ENCODE measurements around the gene DUOXA1.

- TF ChIP-seq ELK1 (IDR thresholded peaks at IDR 0.05; ENCODE audit: borderline replicate concordance, low read depth, low read length) (no peak), CTCF (conservative IDR thresholded peaks at IDR 0.05; ENCODE audit: low read depth, low read length) (no peak), POLR2A (IDR thresholded peaks at IDR 0.05; ENCODE audit: low read depth, low read length) (no peak), CHD1 (IDR thresholded peaks at IDR 0.05; ENCODE audit: low read depth, low read length) (no peak), CEBPB (IDR thresholded peaks at IDR 0.05; ENCODE audit: low read depth, low read length) (peak; percentile 73), USF2 (IDR thresholded peaks at IDR 0.05; ENCODE audit: low read depth, low read length) (no peak), MAZ (IDR thresholded peaks at IDR 0.05; ENCODE audit: borderline replicate concordance, low read depth, low read length) (no peak), RCOR1 (IDR thresholded peaks at IDR 0.05; ENCODE audit: insufficient replicate concordance, low read length) (no peak), RFX5 (IDR thresholded peaks at IDR 0.05; ENCODE audit: low read depth, low read length) (no peak), BHLHE40 (IDR thresholded peaks at IDR 0.05; ENCODE audit: low read depth, low read length) (no peak), RAD21 (IDR thresholded peaks at IDR 0.05; ENCODE audit: low read length) (no peak), NFE2L2 (IDR thresholded peaks at IDR 0.05; ENCODE audit: low read depth, low read length) (no peak), SMC3 (IDR thresholded peaks at IDR 0.05; ENCODE audit: low read depth, low read length) (no peak), MXI1 (IDR thresholded peaks at IDR 0.05; ENCODE audit: borderline replicate concordance, low read depth, low read length) (no peak)
These were observed 38.5 kb downstream of the DUOXA1 start for GRCh38 chr15:45091161-45091560.

Data from IMR-90 (cell line).